NCI-H1694 treated with DMSO at 0.1 percent for 48 hours (cell line): ENCODE measurements around the gene UBE2V1.
"Not testable (repeated sequence)": the region's sequence is repeated elsewhere in the genome, so short reads cannot be mapped to it uniquely, and the experiment has no call there.

Experiments
- DNase-seq: peaks from one replicate; lab custom pipeline; 2025; lab: John Stamatoyannopoulos, UW

Gene UBE2V1

DNA sequence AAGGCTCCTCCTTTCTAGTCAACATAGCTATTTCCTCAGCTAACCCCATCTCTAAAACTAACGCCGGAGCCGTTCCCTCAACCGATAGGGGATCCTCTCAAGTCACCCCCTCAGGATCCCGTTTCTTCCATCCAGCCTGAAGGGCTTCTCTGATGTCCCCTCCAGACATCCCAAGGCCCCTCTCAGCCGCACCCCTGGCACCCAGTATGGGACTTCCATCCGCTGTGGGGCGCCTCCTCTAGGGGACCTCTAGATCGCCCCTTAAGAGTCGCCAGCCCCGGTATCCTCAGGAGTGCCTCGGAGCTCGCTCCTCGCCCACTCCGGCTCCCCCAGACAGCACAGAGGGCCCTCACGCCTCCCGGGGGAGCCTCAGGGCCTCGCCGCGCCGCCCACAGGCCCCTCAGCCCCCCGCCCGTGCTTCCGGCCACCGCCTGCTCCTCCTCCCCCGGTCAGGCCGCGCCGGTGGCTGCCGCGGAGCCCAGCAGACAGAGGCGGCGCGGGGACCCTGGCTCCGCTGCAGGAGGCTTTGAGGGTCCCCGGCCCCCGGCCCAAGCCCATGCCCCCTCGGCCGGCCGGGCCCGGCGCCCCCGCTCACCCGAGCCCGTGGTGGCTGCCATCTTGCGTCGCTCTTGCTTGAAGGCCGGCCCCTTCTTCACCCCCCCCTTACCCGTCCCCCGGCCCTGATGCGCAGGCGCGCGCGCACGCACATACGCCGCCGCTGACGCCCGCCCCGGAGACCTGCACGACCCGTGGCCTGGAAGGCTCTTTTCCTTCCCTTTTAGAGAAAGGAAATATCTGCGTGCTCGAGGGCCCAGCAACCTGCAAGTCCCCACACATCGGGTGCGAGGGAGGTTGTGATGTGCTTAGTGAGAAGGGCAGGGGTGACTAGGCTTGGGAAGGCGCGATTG is at the start of gene UBE2V1:
Gene UBE2V1, minus strand, starts transcription at position 639 of the 908 bp plus-strand sequence. Its CDS starts 22 bp downstream, at position 617.
- DNase-seq: peak; percentile 48

GRCh38 chr20:50161494-50161893 is 48.5 kb upstream of the UBE2V1 start:
- not testable (repeated sequence) for DNase-seq

- peak; percentile 60 for DNase-seq
These were observed 40.8 kb upstream of the UBE2V1 start, which contains the start of gene PEDS1 for GRCh38 chr20:50153500-50154377. PEDS1 (minus strand) TSS chr20:50153723; CDS start chr20:50153637, 86 bp downstream.

GRCh38 chr20:50153153-50153499 is 40.2 kb upstream of the UBE2V1 start:
- no peak for DNase-seq

GRCh38 chr20:50152394-50153152 is 39.6 kb upstream of the UBE2V1 start:
- DNase-seq: no peak

GRCh38 chr20:50151034-50151743 is 38.2 kb upstream of the UBE2V1 start:
- no peak for DNase-seq

DNA sequence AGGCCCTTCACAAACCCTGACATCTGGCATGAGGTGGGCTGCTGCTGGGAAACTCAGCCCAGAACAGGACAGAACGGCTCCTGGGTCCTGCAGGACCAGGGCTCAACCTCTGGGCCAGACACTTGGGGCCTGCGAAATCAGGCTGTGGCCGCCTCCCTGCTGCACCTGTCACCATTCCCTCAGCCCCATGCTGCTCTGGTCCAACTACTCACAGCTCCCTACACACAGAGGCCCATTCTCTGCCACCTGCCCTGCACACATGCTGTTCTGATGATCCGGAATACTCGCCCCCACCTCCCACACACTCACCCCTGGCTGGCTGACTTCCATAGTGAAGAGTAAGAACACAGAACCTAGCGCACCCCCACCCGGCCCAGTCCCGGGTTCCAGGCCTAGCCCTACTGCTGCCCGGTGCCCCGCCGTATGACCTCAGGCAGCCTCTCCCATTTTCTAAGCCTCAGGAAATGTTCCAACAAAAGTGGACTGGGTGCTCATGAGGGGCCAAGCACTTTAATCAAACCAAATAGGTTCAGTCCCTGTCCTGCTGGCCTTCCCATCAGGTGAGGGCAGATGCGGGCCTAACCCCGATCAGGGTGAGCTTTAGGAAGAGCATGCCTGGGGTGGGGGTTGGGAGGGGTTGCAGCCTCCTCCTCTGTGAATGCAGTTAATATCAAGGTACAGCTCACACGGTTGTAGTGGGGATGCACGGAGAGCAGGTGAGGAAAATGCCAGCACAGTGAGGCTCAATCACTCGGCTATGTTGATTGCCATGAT is 36.7 kb upstream of the UBE2V1 start:
- DNase-seq: no peak

DNA sequence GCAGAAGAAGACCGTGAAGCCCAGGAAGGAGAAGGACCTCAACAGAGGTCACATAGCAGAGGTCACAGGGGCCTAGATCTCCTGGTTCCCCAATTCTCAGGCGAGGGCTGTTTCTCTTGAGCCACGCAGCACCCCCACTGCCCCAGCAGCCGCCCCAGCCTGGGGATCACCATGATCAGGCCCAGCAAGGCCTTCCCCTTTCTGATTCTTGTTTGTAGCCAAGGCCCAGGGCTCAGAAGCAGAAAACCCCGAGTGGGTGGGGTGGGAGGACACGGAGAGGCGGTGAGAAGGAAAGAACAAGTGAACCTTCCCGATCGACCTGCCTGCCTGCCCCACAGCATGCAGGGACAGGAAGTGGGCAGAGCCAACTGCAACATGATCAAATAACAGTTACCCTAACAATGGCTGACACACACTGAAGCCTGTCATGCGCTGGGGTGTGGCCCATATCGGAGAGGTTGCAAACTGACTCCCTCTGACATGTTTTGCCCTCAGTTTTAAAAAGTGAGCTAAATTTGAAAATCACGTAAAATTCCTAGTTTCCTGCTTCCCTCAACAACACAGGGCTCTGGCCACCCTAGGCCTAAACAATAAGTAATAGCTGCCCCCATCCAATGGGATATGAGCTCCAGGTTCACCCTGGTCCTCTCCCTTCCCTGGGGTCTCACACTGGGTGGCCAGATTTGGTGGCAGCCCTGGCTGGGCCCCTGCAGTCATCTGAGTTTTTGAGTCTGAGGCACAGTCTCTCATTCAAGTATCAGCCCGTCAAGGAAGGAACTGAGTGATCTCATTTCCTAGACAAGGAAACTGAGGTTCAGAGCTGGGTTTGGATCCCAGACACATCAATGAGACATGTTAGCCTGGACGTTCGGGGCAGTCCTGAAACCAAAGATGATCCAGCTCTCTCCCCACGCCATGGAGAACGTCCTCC is 34.0 kb upstream of the UBE2V1 start:
- DNase-seq: no peak

DNA sequence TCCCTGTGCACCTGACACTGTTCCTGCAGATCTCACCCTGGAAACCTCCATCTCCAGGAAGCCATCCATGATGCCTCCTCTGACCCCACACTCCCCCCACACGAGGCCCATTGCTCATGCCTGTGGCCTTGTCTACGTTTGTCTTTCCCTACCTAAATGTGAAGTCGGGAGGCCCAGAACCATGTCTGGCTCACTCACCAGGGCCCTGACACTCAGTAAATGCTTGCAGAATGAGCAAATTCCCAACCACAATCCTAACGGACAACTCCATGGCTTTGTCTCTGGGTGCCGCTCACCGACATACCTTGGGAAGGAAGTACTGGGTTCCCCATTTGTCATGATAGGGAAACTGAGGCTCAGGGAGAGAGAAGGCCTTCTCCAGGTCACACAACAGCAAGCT is 33.3 kb upstream of the UBE2V1 start:
- DNase-seq: no peak

- no peak for DNase-seq
These were observed 32.6 kb upstream of the UBE2V1 start for GRCh38 chr20:50145566-50145965.

DNA sequence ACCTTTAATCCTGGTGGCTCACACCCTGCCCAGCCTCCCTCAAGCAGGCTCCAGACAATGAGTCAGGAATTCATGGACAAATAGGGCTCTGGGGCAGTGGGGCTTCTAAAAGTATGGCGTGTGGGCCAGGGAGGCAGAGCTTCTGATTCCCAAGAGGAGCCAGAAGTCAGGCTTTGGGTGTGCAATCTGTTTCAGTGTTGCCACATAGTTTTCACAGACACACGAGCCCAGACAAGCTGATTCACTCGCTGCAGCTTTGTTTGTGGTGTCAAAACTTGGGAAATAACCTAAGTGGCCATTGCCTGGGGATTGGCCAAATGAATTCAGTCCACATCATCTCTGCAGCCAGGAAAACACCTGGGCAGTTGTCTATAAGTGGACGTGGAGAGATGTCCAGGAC is 31.4 kb upstream of the UBE2V1 start:
- DNase-seq: no peak

DNA sequence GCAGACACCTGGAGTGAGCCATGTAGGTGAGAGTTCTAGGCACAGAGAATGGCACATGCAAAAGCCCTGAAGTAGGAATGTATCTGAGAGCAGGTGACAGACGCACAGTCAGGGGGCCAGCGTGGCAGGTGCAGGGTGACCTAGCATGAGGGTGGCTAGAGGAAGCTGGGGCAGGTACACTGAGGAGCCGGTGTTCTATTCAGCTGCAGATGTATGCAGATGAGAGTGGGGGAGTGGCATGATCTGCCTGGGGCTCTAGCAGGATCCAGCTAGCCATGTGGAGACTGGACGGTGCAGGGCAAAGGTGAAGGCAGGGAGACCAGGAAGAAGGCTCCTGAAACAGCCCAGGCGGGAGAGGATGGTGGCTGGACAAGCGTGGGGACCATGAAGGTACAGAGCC is 29.9 kb upstream of the UBE2V1 start:
- no peak for DNase-seq

GRCh38 chr20:50141811-50142561 is 29.0 kb upstream of the UBE2V1 start:
- DNase-seq: no peak

GRCh38 chr20:50141018-50141675 is 28.2 kb upstream of the UBE2V1 start:
- no peak for DNase-seq

- no peak for DNase-seq
These were observed 27.4 kb upstream of the UBE2V1 start for GRCh38 chr20:50140339-50140859.

GRCh38 chr20:50138479-50139393 is 25.8 kb upstream of the UBE2V1 start:
- DNase-seq: no peak

- no peak for DNase-seq
These were observed 25.1 kb upstream of the UBE2V1 start for GRCh38 chr20:50138120-50138478.
